ENCODE data around the gene SIKE1.
"Not testable (repeated sequence)": the region's sequence is repeated elsewhere in the genome, so short reads cannot be mapped to it uniquely, and the experiment has no call there.

SIKE1 gene

DNA sequence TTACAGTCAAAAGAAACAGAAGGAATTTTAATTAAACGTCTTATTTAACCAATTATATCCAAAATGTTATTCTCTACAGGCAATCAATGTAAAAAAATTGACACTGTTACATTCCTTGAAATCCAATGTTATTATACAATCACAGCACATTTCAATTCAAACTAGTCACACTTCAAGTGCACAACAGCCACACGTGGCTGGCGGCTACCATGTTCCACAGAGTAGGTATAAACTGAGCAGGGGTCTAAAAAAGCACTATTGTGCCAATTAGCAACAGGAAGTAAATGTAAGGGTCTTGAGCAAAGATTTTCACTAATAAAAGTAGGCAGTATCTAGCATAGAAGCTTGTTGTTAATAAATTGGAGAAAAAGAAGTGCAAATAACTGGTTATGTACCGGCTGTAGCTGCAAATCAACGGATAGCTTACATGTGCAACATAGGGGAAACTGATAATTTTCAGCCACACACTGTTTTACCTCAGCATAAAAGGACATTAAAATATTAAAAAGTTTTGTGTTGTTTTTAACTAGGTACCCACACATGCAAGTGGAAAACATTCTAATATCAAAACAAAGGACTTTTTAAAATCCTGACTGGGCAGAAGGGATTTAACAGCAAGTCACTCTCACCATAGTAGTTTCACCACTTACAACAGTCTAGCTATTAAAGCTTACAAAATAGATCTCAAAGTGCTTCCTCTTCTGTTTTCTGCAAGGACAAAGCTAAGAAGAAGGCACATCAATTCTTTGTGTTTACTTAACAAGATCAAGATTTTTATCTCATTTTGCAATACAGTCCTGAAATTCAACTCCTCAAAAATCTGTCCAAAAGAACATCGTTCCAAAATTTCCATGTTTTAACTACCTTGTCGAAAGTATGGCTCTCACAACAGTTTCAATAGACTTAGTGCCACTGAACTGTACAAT, 25.2 kb downstream of the SIKE1 start:
- no peak for DNase-seq

DNA sequence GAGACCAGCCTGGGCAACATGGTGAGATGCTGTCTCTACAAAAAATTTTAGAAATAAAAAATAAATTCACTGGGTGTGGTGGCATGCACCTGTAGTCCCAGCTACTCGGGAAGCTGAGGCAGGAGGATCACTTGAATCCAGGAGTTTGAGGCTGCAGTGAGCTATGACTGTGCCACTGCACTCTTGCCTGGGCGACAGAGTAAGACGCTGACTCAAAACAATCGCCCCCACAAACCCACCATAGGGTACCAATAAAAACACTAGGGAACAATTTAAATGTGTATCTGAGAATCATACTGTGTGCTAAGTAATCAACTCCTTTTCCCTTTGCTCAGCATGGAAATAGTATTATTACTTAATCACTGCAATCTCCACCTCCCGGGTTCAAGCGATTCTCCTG, 26.8 kb downstream of the SIKE1 start:
- not testable (repeated sequence) for DNase-seq

DNA sequence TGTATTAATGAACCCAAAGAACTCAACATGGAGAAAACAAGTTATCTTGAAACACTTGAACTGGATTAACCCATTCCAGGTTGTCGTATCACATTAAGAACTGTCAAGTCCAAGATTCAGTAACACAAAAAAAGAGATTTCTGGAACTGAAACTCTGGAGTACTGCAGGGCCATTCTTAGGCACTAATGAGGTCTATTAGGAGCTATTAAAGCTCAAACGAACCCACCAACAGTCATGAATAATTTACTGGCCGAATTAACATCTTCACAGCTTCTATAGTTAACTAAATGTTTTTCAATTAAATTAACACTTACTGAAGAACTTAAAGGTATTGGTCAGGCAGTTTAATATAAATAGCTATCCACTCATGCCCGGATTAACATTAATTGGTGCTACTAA, 27.3 kb downstream of the SIKE1 start:
- DNase-seq = no peak

DNA sequence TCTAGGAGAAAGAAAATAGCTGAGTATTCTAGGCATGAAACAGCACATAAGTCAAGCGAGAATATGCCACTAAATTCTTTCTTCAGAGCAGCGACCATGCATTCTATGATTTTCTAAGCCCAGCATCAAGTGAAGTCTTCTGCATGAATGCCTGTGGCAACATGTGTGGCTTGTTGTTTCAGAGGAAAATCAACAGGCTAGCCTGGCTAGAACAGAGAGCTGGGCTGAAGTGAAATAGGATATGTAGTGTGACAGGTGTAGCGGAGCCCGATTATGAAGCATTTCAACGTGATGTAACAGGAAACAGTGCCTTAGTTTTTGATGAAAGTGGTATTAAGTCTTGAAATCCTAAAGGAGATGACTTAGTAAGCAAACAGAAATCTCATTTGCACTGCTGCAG, 29.7 kb downstream of the SIKE1 start:
- DNase-seq = no peak

DNA sequence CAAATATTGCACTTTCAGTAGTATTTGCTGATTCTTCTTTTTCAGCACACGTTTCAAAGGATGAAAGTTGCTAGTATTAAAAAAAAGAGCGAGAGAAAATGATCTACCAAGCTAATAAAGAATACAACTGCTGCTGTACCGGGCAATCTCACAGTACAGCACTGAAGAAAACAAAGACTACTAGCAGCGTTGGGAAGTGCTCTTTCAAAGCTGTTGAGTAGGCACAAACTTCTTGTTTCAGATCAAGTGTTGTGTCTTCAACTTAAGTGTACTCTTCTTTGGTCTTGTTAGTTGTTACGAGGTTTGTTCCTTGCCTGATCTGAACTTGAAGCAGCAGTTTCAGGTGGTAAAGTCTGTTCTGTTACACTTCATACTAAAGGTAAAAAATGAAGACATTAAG, 30.6 kb downstream of the SIKE1 start:
- DNase-seq = no peak

DNA sequence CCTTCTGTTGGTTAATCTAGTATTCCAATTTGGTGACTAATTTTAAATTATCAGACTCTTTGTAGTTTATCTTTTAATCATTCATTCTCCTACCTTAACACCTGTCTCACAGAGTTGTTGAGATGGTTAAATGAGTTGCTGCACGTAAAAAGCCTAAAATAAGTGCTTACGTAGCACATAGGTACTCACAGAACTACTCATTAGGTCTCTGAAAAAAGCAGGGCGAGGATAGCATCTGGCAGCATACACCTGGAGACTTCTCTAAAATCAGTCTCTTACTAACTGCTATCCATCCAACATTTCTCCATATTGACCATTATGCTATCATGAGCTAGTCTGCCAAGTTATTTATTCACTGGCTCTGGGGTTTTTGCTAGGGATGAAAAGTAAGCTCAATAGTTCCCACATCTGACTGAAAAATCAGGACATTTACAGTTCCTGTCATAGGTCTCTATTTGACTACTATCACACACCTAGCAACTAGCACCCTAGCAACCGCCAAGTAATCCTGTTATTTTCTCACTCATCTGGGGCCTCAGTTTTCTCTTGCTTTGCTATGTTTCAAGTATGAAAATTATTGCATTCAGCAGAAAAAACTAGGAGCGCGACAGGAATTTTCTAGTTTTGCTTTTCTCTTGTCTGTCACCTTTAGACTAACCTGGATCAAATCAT, 33.9 kb downstream of the SIKE1 start:
- no peak for DNase-seq

DNA sequence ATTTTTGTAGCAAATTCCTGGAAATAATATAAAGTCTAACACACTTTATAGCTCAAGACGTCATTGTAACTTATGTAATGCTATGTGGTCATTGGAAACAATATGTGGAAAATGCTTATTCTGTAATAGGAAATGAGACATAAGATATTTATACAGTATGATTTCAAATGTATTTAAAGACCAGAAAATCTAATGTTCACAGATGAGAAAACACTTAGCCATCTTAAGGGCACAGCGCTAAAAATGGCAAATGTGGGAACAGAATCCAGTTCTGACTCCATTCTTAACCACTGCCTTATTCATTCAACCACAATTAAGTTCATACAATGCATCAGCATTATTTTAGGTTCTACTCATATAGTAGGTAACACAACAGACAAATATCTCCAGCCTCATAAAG, 35.2 kb downstream of the SIKE1 start:
- no peak for DNase-seq

DNA sequence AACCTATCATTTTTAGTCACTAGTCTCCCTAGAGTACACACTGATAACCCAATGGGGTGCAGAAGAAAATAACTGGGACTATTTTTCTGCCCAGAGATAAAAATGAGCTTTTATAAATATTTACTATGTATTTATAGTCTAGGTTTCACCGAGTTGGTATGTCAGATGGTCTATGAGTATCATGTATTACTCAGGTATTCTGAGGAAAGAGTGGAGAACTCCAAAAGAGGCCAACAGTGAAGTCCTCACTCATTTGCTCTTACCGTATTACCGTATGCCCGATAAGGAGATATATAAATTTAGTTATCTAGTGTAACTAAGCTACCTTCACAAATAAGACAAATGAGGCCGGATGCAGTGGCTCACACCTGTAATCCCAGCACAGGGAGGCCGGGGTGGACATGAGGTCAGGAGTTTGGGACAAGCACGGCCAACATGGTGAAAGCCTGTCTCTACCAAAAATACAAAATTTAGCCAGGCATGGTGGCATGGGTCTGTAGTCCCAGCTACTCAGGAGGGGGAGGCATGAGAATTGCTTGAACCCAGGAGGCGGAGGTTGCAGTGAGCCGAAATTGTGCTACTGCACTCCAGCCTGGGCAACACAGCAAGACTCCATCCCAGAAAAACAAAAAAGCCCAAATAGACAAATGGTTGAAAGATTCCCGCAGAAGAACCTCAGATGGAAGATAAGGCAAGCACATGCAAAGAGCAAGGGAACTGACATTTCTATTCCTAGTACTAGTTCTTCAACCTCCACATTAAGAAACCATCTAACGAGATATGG, 38.3 kb downstream of the SIKE1 start:
- DNase-seq = no peak

DNA sequence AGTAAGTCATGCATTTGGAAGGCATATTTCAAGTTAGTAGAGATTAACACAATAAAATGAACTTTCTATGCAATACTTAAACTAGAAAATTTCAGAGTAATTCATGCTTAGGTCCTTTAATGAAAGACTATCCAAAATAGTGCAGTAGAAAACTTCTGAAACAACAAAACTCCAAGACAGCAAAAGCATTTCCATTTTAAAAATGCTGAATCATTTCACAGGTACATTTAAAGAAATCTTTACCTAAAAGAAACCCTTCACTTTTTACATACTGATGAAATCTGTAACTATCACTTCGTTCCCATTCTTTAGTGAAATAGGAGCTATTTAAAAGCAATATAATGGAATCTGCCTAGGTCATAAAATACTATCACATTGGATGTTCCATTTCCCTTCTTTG, 40.2 kb downstream of the SIKE1 start:
- no peak for DNase-seq

DNA sequence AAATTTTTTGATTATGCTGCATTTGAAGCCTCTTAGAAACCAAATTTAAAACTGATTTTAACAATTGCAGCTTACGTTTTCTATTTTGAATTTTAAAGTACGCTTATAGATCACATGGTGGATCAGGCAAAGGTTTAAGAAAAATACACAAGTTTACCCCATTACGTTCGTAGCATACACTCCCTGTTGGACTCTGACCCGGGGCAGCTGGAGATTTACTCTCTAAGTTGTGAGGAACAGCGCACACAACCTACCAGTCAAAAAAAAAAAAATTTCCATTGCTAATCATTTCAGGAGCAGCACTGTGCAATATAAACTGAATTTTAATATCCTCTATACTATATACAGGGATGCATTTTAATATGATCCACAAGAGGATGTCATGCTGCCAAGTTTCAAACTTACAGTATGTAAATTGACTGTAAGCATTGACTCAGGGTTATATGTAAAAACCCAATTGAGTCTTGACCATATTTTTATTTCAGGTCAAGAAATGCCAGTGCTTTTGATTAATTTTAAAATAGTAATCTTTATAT, 43.1 kb downstream of the SIKE1 start:
- no peak for DNase-seq

DNA sequence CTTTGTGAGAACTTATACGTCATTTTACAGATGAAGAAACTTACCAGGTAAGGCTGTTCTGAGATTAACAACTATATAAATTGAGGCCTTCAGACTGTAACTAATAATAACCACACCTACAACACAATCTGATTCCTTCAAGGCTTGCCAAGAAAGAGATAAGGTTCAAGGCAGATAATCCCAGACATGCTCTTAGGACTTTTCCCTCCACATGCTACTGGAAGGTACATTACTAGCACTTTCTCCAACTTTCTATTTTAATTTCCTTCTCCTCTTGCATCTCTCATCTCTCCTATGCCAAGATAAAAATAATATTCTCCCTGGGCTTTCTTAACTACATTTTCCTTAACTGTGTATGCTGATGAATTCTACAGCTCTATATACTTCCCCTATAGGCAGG, 45.0 kb downstream of the SIKE1 start:
- no peak for DNase-seq

DNA sequence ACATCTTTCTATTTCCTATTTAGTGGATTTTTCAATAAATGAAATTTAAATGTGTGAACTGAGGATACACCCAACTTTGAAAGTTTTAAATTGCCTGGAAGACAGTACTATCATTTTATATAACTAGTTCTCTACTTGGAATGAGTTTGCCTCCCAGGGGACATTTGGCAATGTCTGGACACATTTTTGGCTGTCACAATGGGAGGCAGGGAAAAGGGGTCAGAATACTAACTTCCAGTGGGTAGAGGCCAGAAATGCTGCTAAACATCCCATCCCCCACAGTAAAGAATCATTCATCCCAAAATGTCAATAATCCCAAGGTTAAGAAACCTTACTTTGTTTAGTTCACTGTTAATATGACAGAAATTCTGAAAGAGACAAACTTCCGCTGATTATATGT, 50.7 kb downstream of the SIKE1 start:
- DNase-seq = no peak

DNA sequence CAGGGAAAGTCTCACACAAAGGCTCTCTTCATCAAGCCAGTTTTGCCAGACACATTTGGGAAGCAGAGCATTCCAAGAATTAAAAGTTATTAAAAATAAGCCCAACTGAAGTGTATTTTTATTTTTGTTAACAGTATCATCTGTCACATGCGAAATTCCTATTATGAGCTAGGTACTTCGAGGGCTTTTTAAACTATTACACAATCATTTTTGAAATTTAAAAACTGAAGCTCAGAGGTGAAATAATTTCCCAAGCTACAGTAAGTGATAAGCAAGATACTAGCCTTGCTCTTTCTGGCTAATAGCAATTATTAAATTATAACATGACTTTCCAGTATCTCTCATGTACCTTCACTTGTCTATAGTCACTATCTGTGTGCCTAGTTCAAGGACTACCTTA, 51.9 kb downstream of the SIKE1 start:
- DNase-seq = no peak

DNA sequence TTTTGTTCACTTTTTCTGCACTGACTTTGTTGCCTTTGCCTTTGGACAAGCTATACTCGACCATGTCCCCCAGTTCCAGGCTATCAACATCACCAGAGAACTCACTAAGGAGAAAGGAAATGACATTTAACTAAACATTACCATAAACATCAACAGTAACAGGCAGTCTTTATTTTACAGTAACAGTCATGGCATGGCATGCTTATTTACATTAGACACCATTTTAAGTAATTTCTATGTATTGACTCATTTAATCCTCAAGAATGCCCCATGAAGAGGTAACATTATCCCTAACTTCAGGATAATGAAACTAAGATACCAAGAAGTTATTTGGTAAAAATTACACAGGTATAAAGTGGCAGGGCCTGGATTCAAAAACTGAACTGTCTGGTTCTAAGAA, 55.3 kb downstream of the SIKE1 start:
- DNase-seq = no peak

DNA sequence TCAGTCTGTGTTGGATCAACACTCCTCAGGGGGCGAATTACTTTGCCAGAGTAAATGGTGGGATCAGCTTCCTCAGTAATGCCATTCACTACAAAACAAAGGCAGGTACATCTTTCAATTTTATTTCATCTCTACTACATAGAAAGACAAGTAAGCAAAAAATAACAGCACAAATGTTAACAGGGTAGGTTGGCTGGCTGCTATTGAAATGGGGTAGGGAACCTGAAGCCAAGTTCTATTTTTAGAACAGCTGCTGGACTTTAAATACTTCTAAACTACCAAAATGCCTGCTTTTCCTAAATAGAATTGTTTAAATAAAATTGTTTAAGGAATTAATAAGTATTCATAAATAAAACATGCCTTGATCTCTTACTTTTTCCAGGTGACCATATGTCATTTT, 56.6 kb downstream of the SIKE1 start:
- no peak for DNase-seq

DNA sequence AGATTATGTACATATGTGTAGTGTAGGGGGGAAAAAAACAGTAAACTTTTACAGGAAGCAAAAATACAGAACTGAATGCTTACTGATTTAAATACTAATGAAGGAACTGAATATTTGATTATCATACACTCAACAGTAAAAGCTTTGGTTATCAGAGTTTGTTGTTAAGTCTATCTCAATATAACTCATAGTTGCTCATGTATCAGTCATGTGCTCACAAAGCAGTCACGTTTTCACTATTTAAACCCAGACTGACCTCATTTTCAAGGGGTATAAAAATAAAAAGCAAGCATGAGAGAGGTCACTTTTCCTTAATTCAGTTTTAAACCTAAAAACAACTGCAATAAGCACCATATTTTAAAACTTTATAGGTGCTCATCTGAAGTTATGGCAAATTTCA, 57.0 kb downstream of the SIKE1 start:
- DNase-seq = no peak

DNA sequence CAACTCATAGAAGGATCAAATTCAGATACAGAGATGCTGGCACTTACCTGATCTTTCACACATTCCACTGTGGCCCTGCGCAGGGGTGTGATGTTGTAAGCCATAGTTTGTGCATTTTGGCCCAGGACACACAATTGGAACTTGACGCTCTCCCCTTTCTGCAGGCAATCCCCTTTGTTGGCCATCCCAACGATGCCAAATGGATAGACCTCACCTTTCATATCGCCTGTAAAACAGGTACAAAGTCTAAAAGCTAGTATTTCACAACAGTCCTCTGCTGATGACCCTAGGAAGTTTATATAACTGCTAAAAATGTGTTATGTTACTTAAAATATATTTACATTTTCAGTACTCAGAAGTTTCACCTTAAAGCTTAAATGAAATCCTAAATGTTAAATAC, 60.0 kb downstream of the SIKE1 start:
- no peak for DNase-seq

Measured in GOT3 (cell line).